ENCODE data around the gene FAM174B.

DNA sequence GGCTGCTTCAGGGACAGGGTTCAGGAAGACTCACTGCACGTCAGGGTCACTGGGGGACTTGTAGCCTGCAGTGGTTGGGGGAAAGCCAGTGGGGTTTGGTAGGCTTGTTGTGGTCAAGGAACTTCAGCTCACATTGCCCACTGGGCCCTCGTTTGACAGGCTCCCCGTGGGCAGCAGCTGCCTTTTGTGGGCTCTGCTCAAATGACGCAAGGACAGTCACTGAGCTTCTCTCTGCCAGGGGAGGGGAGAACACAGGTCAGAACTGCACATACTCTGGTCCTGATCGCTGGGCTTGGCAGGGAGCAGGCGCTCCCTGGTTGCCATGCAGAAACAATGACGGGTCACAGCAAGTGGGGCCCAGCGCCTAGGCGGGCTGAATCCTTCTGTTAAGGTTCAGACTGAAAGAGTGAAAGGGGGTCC lies 45.5 kb downstream of the FAM174B start:
- TF ChIP-seq POLR2A (IDR thresholded peaks at IDR 0.05; ENCODE audit: low read depth, low read length) (no peak), POLR2AphosphoS5 (IDR thresholded peaks at IDR 0.05; ENCODE audit: low read depth, low read length) (no peak), TAF1 (IDR thresholded peaks at IDR 0.05; ENCODE audit: borderline replicate concordance, low read depth, low read length) (no peak)

Measured in GM12892 (cell line).